DMS114 treated with DMSO at 0.1 percent for 48 hours (cell line): ENCODE results near the gene SERPINA3.

ENCODE experiments used
- DNase-seq: peaks from one replicate; lab custom pipeline; 2025; ENCODE audit not compliant: unreplicated experiment; lab: John Stamatoyannopoulos, UW

SERPINA3 gene

GRCh38 chr14:94612580-94613554 lies 676 bp downstream of the SERPINA3 start:
- DNase-seq, result no peak

- DNase-seq, result no peak
These were observed 1.8 kb downstream of the SERPINA3 start for GRCh38 chr14:94613720-94614644.

- no peak for DNase-seq
These were observed 2.6 kb downstream of the SERPINA3 start for GRCh38 chr14:94614802-94615201.

GRCh38 chr14:94615254-94615653 lies 3.1 kb downstream of the SERPINA3 start:
- no peak for DNase-seq

GRCh38 chr14:94615823-94616570 lies 3.8 kb downstream of the SERPINA3 start:
- no peak for DNase-seq

GRCh38 chr14:94617366-94617941 lies 5.3 kb downstream of the SERPINA3 start:
- DNase-seq, result no peak

GRCh38 chr14:94617988-94618822 lies 6.0 kb downstream of the SERPINA3 start:
- DNase-seq, result no peak

GRCh38 chr14:94619297-94619696 lies 7.1 kb downstream of the SERPINA3 start:
- no peak for DNase-seq

- DNase-seq, result no peak
These were observed 8.4 kb downstream of the SERPINA3 start for GRCh38 chr14:94620597-94620996.

- no peak for DNase-seq
These were observed 9.4 kb downstream of the SERPINA3 start for GRCh38 chr14:94621358-94622134.

- no peak for DNase-seq
These were observed 10.6 kb downstream of the SERPINA3 start for GRCh38 chr14:94622653-94623421.

- DNase-seq, result no peak
These were observed 11.2 kb downstream of the SERPINA3 start for GRCh38 chr14:94623422-94623809.

GRCh38 chr14:94623856-94624499 lies 11.8 kb downstream of the SERPINA3 start:
- no peak for DNase-seq

GRCh38 chr14:94624537-94625352 lies 12.6 kb downstream of the SERPINA3 start:
- no peak for DNase-seq

GRCh38 chr14:94625353-94625635 lies 13.1 kb downstream of the SERPINA3 start:
- DNase-seq, result no peak

GRCh38 chr14:94628578-94628977 lies 16.4 kb downstream of the SERPINA3 start:
- DNase-seq, result no peak

GRCh38 chr14:94630396-94630795 lies 18.2 kb downstream of the SERPINA3 start:
- DNase-seq, result no peak
